ENCODE measurements around the gene BPIFB2.

DNA sequence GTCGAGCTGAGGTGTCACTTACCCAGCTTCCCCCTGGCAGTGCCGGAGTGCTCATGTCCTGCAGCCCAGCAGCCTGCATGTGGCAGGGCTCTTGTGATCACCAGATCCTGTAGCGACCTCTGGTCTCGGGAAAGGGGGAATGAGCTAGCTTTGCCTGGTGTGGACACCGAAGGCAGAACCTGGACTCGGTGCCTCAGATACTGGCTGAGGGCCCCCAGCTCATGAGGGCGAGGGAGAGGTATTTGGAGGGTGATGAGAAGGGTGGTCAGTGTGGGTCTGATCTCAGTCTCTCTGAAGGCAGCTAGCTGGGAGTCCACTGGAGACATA lies 29.5 kb upstream of the BPIFB2 start:
- no peak for TF ChIP-seq MXI1 (IDR thresholded peaks at IDR 0.05; ENCODE audit: low read depth, low read length)
- TF ChIP-seq, protein P1, sequence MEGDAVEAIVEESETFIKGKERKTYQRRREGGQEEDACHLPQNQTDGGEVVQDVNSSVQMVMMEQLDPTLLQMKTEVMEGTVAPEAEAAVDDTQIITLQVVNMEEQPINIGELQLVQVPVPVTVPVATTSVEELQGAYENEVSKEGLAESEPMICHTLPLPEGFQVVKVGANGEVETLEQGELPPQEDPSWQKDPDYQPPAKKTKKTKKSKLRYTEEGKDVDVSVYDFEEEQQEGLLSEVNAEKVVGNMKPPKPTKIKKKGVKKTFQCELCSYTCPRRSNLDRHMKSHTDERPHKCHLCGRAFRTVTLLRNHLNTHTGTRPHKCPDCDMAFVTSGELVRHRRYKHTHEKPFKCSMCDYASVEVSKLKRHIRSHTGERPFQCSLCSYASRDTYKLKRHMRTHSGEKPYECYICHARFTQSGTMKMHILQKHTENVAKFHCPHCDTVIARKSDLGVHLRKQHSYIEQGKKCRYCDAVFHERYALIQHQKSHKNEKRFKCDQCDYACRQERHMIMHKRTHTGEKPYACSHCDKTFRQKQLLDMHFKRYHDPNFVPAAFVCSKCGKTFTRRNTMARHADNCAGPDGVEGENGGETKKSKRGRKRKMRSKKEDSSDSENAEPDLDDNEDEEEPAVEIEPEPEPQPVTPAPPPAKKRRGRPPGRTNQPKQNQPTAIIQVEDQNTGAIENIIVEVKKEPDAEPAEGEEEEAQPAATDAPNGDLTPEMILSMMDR (IDR thresholded peaks at IDR 0.05) = no peak
- no peak for TF ChIP-seq GABPA (IDR thresholded peaks at IDR 0.05; ENCODE audit: low read depth)
- no peak for TF ChIP-seq SIN3A (IDR thresholded peaks at IDR 0.05; ENCODE audit: borderline replicate concordance, low read depth, low read length)
- no peak for TF ChIP-seq NFIC (IDR thresholded peaks at IDR 0.05; ENCODE audit: borderline replicate concordance)

Data from SK-N-SH (cell line).